Upper lobe of left lung (tissue), 6 donors: Measurements from ENCODE around the gene PITPNM3. TPM values are rescaled to one million over a fixed set of nuclear protein-coding genes. Genes with fewer than 3 reads are reported as not detected.
"Not testable (repeated sequence)": the region's sequence is repeated elsewhere in the genome, so short reads cannot be mapped to it uniquely, and the experiment has no call there.

ENCODE experiments used
- ATAC-seq, 2 donors: fragments of 200-7000 bp; cut with Tn5 transposase; one replicate each; pipeline ENCODE4 v1.9.1; 2022; ENCODE audit warnings: mild to moderate bottlenecking in 2 of 2, moderate library complexity in 2 of 2; ENCODE audit not compliant: low FRiP score in 2 of 2
- DNase-seq, 2 donors: peaks; one replicate each; pipeline ENCODE4 v3.0.0-alpha.2; 2019 to 2020
- H3K27ac ChIP-seq, 4 donors: fragments of 200-600 bp; sonication (generic); one replicate each; pipeline ENCODE4 v1.5.1; 2016 to 2019
- H3K27me3 ChIP-seq, 4 donors: fragments of 200-600 bp; sonication (generic); one replicate each; pipeline ENCODE4 v1.5.1; 2017 to 2019
- H3K36me3 ChIP-seq, 4 donors: fragments of 200-600 bp; sonication (generic); one replicate each; pipeline ENCODE4 v1.5.1; 2016 to 2019
- H3K4me1 ChIP-seq, 4 donors: fragments of 200-600 bp; sonication (generic); one replicate each; pipeline ENCODE4 v1.5.1; 2018 to 2019
- H3K4me3 ChIP-seq, 4 donors: fragments of 200-600 bp; sonication (generic); one replicate each; pipeline ENCODE4 v1.5.1; 2017 to 2019; ENCODE audit warnings: mild to moderate bottlenecking in 2 of 4, moderate library complexity in 1 of 4
- H3K9me3 ChIP-seq, 4 donors: fragments of 200-600 bp; sonication (generic); one replicate each; pipeline ENCODE4 v1.5.1; 2018 to 2019
- CTCF ChIP-seq, 6 experiments: fragments of 450-650 bp in 4 of 6; fragments of 200-600 bp in 2 of 6; sonication (generic) in 2 of 6; IDR thresholded peaks; one replicate each; pipeline ENCODE4 v1.5.1; 2016 to 2019; ENCODE audit warnings: antibody characterized with exemption in 6 of 6
- EP300 ChIP-seq, 4 donors: sonication (generic); formaldehyde crosslinking; IDR thresholded peaks; one replicate each; pipeline ENCODE4 v1.5.1; 2017; ENCODE audit warnings: antibody characterized with exemption in 4 of 4, control low read depth in 2 of 4
- POLR2A ChIP-seq, 4 donors: fragments of 450-650 bp; IDR thresholded peaks; one replicate each; pipeline ENCODE4 v1.5.1; 2016 to 2017; ENCODE audit warnings: antibody characterized with exemption in 4 of 4, mild to moderate bottlenecking in 2 of 4
- POLR2AphosphoS5 ChIP-seq, 2 donors: sonication (generic); formaldehyde crosslinking; IDR thresholded peaks; one replicate each; pipeline ENCODE4 v1.5.1; 2017; ENCODE audit warnings: antibody characterized with exemption in 2 of 2
- WGBS, 2 donors: methylation state at CpG; one replicate each; pipeline ENCODE4 v1.1.5; 2017 to 2018; 5-methylcytosine and 5-hydroxymethylcytosine counted together
- total RNA-seq, 6 donors: library from RNA; depleted of rRNA in 4 of 6; stranded (reverse); fragments of >200 nt in 4 of 6; gene quantifications; one replicate each; pipeline versions ENCODE4 v1.1.0 to v1.2.1, GENCODE V29; 2016 to 2021
- donor health status: DM: no; HTN: no; CAD: no; lungs with moderate emphysema.
- donor health status: DM: no; HTN: yes; CAD: no; lungs with severe emphysema.

Gene PITPNM3
- total RNA-seq, 6 donors from 2014 or later, result 10.3 to 16.3 (median 12.5) TPM

- no peak for ATAC-seq
- no peaks in the 10 kb centered on the region for H3K9me3 ChIP-seq
- no peak for DNase-seq
- no peaks in the 10 kb centered on the region for H3K27me3 ChIP-seq
- H3K4me1 ChIP-seq, result peaks cover 5 to 16% (median 14%) of the 10 kb centered on the region in 4 donors
- peaks cover 2 to 24% (median 10%) of the 10 kb centered on the region in 4 donors for H3K36me3 ChIP-seq
- H3K4me3 ChIP-seq, result no peak overlapping the region
- TF ChIP-seq POLR2A (IDR thresholded peaks at IDR 0.05), result no peak
- no peak for TF ChIP-seq EP300 (IDR thresholded peaks at IDR 0.05)
- TF ChIP-seq CTCF (IDR thresholded peaks at IDR 0.05), result no peak
- TF ChIP-seq POLR2AphosphoS5 (IDR thresholded peaks at IDR 0.05), result no peak
- 91 to 95% methylated on average over 6 to 7 of the region's 7 CpGs for WGBS, 2 donors
- no peak overlapping the region for H3K27ac ChIP-seq
Observed at GRCh38 chr17:6576038-6576785, 19.9 kb upstream of the PITPNM3 start.

GRCh38 chr17:6575596-6575988 is 19.2 kb upstream of the PITPNM3 start:
- Histone ChIP-seq H3K36me3 (peaks cover 2 to 24% (median 10%) of the 10 kb centered on the region in 4 donors), H3K4me3 (no peak overlapping the region), H3K27me3 (no peaks in the 10 kb centered on the region), H3K27ac (no peak overlapping the region), H3K9me3 (no peaks in the 10 kb centered on the region), H3K4me1 (peaks cover 5 to 16% (median 14%) of the 10 kb centered on the region in 4 donors)
- 77 to 78% methylated on average over 5 of the region's 5 CpGs for WGBS, 2 donors
- ATAC-seq (no peak), DNase-seq (no peak)
- no peak for TF ChIP-seq EP300 (IDR thresholded peaks at IDR 0.05)
- no peak for TF ChIP-seq POLR2A (IDR thresholded peaks at IDR 0.05)
- no peak for TF ChIP-seq POLR2AphosphoS5 (IDR thresholded peaks at IDR 0.05)

- no peak overlapping the region for H3K4me3 ChIP-seq
Observed at GRCh38 chr17:6574687-6575595, 18.6 kb upstream of the PITPNM3 start.

GRCh38 chr17:6573982-6574686 is 17.8 kb upstream of the PITPNM3 start:
- Histone ChIP-seq H3K27ac (no peak overlapping the region), H3K36me3 (peaks cover 2 to 17% (median 7%) of the 10 kb centered on the region in 4 donors), H3K4me3 (no peak overlapping the region), H3K27me3 (no peaks in the 10 kb centered on the region), H3K4me1 (peaks cover 5 to 16% (median 14%) of the 10 kb centered on the region in 4 donors), H3K9me3 (no peaks in the 10 kb centered on the region)
- TF ChIP-seq CTCF (IDR thresholded peaks at IDR 0.05) (no peak), POLR2AphosphoS5 (IDR thresholded peaks at IDR 0.05) (no peak), EP300 (IDR thresholded peaks at IDR 0.05) (no peak), POLR2A (IDR thresholded peaks at IDR 0.05) (no peak)
- DNase-seq (no peak), ATAC-seq (no peak)
- 95% methylated on average over 13 of the region's 13 CpGs for WGBS, 2 donors

More at GRCh38 chr17:6574687-6575595, 18.6 kb upstream of the PITPNM3 start:
- 40 to 52% methylated on average over 18 of the region's 23 CpGs for WGBS, 2 donors
- H3K36me3 ChIP-seq, result peaks cover 2 to 24% (median 10%) of the 10 kb centered on the region in 4 donors
- DNase-seq, result peak; percentile 19 to 57
- peak; percentile 69 to 86 for ATAC-seq
- H3K4me1 ChIP-seq, result peaks cover 5 to 16% (median 14%) of the 10 kb centered on the region in 4 donors
- H3K9me3 ChIP-seq, result no peaks in the 10 kb centered on the region
- H3K27ac ChIP-seq, result peak overlapping the region in 1 of 4 donors; percentile 36
- TF ChIP-seq EP300 (IDR thresholded peaks at IDR 0.05) (no peak), CTCF (IDR thresholded peaks at IDR 0.05) (peak in 1 of 6 experiments; percentile 35), POLR2AphosphoS5 (IDR thresholded peaks at IDR 0.05) (peak in 1 of 2 donors; percentile 42), POLR2A (IDR thresholded peaks at IDR 0.05) (no peak)
- H3K27me3 ChIP-seq, result no peaks in the 10 kb centered on the region

GRCh38 chr17:6573495-6573894 is 17.1 kb upstream of the PITPNM3 start:
- not testable (repeated sequence) for H3K27me3 ChIP-seq, ATAC-seq
- WGBS, 2 donors, result 90 to 98% methylated on average over 5 to 6 of the region's 6 CpGs

More at GRCh38 chr17:6573495-6573894, 17.1 kb upstream of the PITPNM3 start:
- H3K4me3 ChIP-seq, DNase-seq, H3K9me3 ChIP-seq, H3K27ac ChIP-seq: not testable (repeated sequence)
- Histone ChIP-seq H3K36me3 (peaks cover under 1 to 11% (median 4%) of the 10 kb centered on the region in 4 donors), H3K4me1 (peaks cover 5 to 16% (median 14%) of the 10 kb centered on the region in 4 donors)
